ENCODE measurements around the gene BAIAP2.
"Not testable (repeated sequence)": the region's sequence is repeated elsewhere in the genome, so short reads cannot be mapped to it uniquely, and the experiment has no call there.

The BAIAP2 gene

GRCh38 chr17:81071761-81072741 lies 37.1 kb downstream of the BAIAP2 start:
- DNase-seq (ENCODE audit: extremely low read depth, low read depth), result no peak
- no peak overlapping the region for H3K4me3 ChIP-seq (replicated peaks; ENCODE audit: low read depth, low read length)
- TF ChIP-seq, protein P1, sequence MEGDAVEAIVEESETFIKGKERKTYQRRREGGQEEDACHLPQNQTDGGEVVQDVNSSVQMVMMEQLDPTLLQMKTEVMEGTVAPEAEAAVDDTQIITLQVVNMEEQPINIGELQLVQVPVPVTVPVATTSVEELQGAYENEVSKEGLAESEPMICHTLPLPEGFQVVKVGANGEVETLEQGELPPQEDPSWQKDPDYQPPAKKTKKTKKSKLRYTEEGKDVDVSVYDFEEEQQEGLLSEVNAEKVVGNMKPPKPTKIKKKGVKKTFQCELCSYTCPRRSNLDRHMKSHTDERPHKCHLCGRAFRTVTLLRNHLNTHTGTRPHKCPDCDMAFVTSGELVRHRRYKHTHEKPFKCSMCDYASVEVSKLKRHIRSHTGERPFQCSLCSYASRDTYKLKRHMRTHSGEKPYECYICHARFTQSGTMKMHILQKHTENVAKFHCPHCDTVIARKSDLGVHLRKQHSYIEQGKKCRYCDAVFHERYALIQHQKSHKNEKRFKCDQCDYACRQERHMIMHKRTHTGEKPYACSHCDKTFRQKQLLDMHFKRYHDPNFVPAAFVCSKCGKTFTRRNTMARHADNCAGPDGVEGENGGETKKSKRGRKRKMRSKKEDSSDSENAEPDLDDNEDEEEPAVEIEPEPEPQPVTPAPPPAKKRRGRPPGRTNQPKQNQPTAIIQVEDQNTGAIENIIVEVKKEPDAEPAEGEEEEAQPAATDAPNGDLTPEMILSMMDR (IDR thresholded peaks at IDR 0.05; ENCODE audit: low read depth, low read length, missing control alignments), result no peak

- no peak overlapping the region for H3K4me3 ChIP-seq (replicated peaks; ENCODE audit: low read depth, low read length)
- DNase-seq (ENCODE audit: extremely low read depth, low read depth), result no peak
- TF ChIP-seq, protein P1 (IDR thresholded peaks at IDR 0.05; ENCODE audit: low read depth, low read length, missing control alignments), result no peak
These were observed 39.3 kb downstream of the BAIAP2 start for GRCh38 chr17:81073967-81074839.

GRCh38 chr17:81074875-81075274 lies 39.9 kb downstream of the BAIAP2 start:
- TF ChIP-seq, protein P1 (IDR thresholded peaks at IDR 0.05; ENCODE audit: low read depth, low read length, missing control alignments), result no peak
- DNase-seq (ENCODE audit: extremely low read depth, low read depth), result no peak
- H3K4me3 ChIP-seq (replicated peaks; ENCODE audit: low read depth, low read length), result no peak overlapping the region

DNA sequence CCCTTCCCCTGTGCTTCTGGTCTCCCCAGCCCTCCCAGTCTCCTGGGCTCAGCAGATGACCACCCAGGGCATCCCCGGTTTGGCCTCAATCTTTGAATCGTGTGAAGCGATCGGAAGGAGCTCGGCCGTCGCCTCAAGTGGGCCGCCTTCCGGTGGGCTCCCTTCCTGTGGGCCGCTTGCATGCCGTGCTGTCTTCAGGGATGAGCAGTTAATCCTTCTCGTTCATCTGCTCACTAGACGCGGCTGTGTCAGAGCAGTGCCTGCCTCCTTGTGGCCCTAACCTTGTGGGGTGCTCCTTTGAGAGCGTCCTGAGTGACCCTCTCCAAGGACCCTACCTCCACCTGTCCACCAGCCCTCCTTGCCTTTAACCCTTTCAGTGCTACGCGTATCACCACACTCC lies 40.4 kb downstream of the BAIAP2 start:
- TF ChIP-seq, protein P1 (IDR thresholded peaks at IDR 0.05; ENCODE audit: low read depth, low read length, missing control alignments), result no peak

DNA sequence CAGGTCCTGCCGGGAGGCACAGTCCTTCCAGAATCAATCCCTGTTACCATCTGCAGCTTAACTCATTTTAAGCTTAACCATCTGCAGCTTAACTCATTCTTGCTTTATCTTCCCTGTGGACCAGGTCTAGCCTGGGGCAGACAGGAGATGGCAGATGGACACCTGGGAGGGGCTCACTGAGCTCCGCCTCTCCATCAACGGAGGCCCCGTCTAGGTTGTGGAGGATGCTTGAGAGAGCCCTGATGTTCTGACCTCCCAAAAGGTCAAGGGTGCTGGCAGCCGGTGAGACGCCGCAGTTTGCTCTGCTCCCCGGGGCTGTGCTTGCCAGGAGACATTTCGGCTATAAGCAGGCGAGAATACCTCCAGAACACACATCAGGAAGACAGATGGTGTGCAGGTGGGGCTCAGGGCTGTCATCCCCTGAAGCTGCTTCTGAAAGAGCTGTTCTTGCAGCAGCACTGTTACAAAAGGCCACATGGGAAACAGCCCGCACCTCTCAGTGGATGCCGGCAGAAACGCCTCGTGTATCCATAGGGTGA lies 41.3 kb downstream of the BAIAP2 start:
- H3K4me3 ChIP-seq (replicated peaks; ENCODE audit: low read depth, low read length), result no peak overlapping the region
- no peak for DNase-seq (ENCODE audit: extremely low read depth, low read depth)
- TF ChIP-seq, protein P1 (IDR thresholded peaks at IDR 0.05; ENCODE audit: low read depth, low read length, missing control alignments), result no peak

More for the DNA sequence above, 40.4 kb downstream of the BAIAP2 start:
- H3K4me3 ChIP-seq (replicated peaks; ENCODE audit: low read depth, low read length), result no peak overlapping the region
- DNase-seq (ENCODE audit: extremely low read depth, low read depth), result no peak

- DNase-seq (ENCODE audit: extremely low read depth, low read depth); H3K4me3 ChIP-seq (replicated peaks; ENCODE audit: low read depth, low read length): not testable (repeated sequence)
These were observed 43.3 kb downstream of the BAIAP2 start for GRCh38 chr17:81078026-81078913.
